DMS114 treated with DMSO at 0.1 percent for 48 hours (cell line): ENCODE data around the gene IGF1R.

Source experiments
- DNase-seq: peaks from one replicate; lab custom pipeline; 2025; ENCODE audit not compliant: unreplicated experiment; lab: John Stamatoyannopoulos, UW

Gene IGF1R

GRCh38 chr15:98743177-98743576, 94.8 kb downstream of the IGF1R start:
- DNase-seq = no peak

GRCh38 chr15:98744506-98744905, 96.2 kb downstream of the IGF1R start:
- DNase-seq = no peak

GRCh38 chr15:98745179-98745578, 96.8 kb downstream of the IGF1R start:
- no peak for DNase-seq

GRCh38 chr15:98745650-98746374, 97.5 kb downstream of the IGF1R start:
- DNase-seq = no peak

- DNase-seq = no peak
Measured at GRCh38 chr15:98746375-98747155, 98.2 kb downstream of the IGF1R start.

- DNase-seq = no peak
Measured at GRCh38 chr15:98751767-98752166, 103.4 kb downstream of the IGF1R start.

GRCh38 chr15:98753726-98754656, 105.7 kb downstream of the IGF1R start:
- no peak for DNase-seq

- DNase-seq = no peak
Measured at GRCh38 chr15:98754657-98755022, 106.3 kb downstream of the IGF1R start.

- no peak for DNase-seq
Measured at GRCh38 chr15:98755138-98755537, 106.8 kb downstream of the IGF1R start.

GRCh38 chr15:98755781-98756180, 107.4 kb downstream of the IGF1R start:
- no peak for DNase-seq

- DNase-seq = no peak
Measured at GRCh38 chr15:98758224-98758623, 109.9 kb downstream of the IGF1R start.

- no peak for DNase-seq
Measured at GRCh38 chr15:98759277-98759676, 110.9 kb downstream of the IGF1R start.

- no peak for DNase-seq
Measured at GRCh38 chr15:98760112-98760826, 111.9 kb downstream of the IGF1R start.

GRCh38 chr15:98760975-98761374, 112.6 kb downstream of the IGF1R start:
- no peak for DNase-seq

- DNase-seq = no peak
Measured at GRCh38 chr15:98763179-98763578, 114.8 kb downstream of the IGF1R start.

GRCh38 chr15:98764291-98764690, 116.0 kb downstream of the IGF1R start:
- no peak for DNase-seq

GRCh38 chr15:98765610-98766009, 117.3 kb downstream of the IGF1R start:
- no peak for DNase-seq

- DNase-seq = no peak
Measured at GRCh38 chr15:98767692-98768091, 119.4 kb downstream of the IGF1R start.

- no peak for DNase-seq
Measured at GRCh38 chr15:98769867-98770266, 121.5 kb downstream of the IGF1R start.

- DNase-seq = no peak
Measured at GRCh38 chr15:98770984-98771383, 122.6 kb downstream of the IGF1R start.

GRCh38 chr15:98771541-98771940, 123.2 kb downstream of the IGF1R start:
- DNase-seq = no peak
